Tibial nerve (tissue), 4 donors: ENCODE measurements around the gene EFTUD2. TPM values are rescaled to one million over a fixed set of nuclear protein-coding genes. Genes with fewer than 3 reads are reported as not detected.

Source experiments
- DNase-seq, 2 donors: peaks; one replicate each; pipeline ENCODE4 v3.0.0-alpha.2; 2019; ENCODE audit warnings: low spot score in 2 of 2
- H3K27ac ChIP-seq, 4 donors: fragments of 200-600 bp; sonication (generic) in 3 of 4; one replicate each; pipeline ENCODE4 v1.5.1; 2017 to 2019; ENCODE audit warnings: mild to moderate bottlenecking in 1 of 4
- H3K27me3 ChIP-seq, 2 donors: fragments of 200-600 bp; sonication (generic) in 1 of 2; one replicate each; pipeline versions ENCODE4 v1.5.1 to v1.6.0; 2017 to 2019
- H3K36me3 ChIP-seq, 3 donors: fragments of 200-600 bp; sonication (generic); one replicate each; pipeline ENCODE4 v1.5.1; 2018 to 2019
- H3K4me1 ChIP-seq, 4 donors: fragments of 200-600 bp; sonication (generic) in 3 of 4; one replicate each; pipeline ENCODE4 v1.5.1; 2017 to 2019
- H3K4me3 ChIP-seq, 4 donors: fragments of 200-600 bp; sonication (generic) in 3 of 4; one replicate each; pipeline ENCODE4 v1.5.1; 2017 to 2019; ENCODE audit warnings: mild to moderate bottlenecking in 1 of 4, moderate library complexity in 1 of 4
- H3K9me3 ChIP-seq, 4 donors: fragments of 200-600 bp; sonication (generic) in 3 of 4; one replicate each; pipeline ENCODE4 v1.5.1; 2017 to 2019
- EP300 ChIP-seq, 2 donors: sonication (generic); formaldehyde crosslinking; IDR thresholded peaks; one replicate each; pipeline ENCODE4 v1.6.1; 2017; ENCODE audit warnings: antibody characterized with exemption in 2 of 2, mild to moderate bottlenecking in 1 of 2
- POLR2A ChIP-seq, 2 donors: fragments of 450-650 bp; IDR thresholded peaks; one replicate each; pipeline ENCODE4 v1.6.1; 2017; ENCODE audit warnings: antibody characterized with exemption in 2 of 2, mild to moderate bottlenecking in 2 of 2, moderate library complexity in 2 of 2
- WGBS, 2 donors: methylation state at CpG; one replicate each; pipeline ENCODE4 v1.1.5; 2018; 5-methylcytosine and 5-hydroxymethylcytosine counted together
- total RNA-seq, 4 donors: library from RNA; depleted of rRNA; stranded (reverse); fragments of >200 nt; gene quantifications; one replicate each; pipeline ENCODE4 v1.1.0, GENCODE V29; 2016
- TF ChIP-seq, protein P1 (sequence below), 5 experiments: fragments of 200-600 bp in 3 of 5; fragments of 450-650 bp in 2 of 5; sonication (generic) in 3 of 5; IDR thresholded peaks; one replicate each; pipeline ENCODE4 v1.5.1; 2016 to 2019; ENCODE audit warnings: antibody characterized with exemption in 5 of 5, mild to moderate bottlenecking in 3 of 5, moderate library complexity in 2 of 5

The EFTUD2 gene
- total RNA-seq, 4 donors from 2014 or later: 48.9 to 137 (median 57.0) TPM

DNA sequence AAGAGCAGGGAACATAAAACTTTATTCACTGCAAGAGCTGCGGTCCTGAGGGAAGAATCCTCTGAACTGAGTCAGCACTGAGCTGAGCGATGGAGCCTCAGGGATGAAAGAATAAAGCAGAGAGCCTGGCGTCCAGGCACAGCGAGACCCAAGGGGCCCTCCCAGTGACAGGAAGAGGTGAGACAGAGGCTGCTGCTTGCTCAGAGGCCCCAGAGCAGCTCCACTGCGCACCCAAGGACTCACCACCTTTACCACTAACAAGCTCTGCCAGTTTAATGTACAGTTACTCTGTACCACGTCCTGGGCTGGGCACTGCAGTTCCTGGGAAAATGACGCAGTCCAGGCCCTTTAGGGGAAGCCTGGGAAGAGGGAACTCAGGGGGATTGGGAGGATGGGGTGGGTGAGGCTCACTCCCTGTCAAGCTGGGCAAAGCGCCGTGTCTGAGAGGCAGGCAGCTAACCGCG is 10.5 kb upstream of the EFTUD2 start:
- Histone ChIP-seq H3K27ac (no peak overlapping the region), H3K36me3 (no peaks in the 10 kb centered on the region), H3K9me3 (no peaks in the 10 kb centered on the region), H3K4me3 (no peak overlapping the region), H3K27me3 (peaks cover 0 to 25% of the 10 kb centered on the region in 2 donors), H3K4me1 (peaks cover 0 to 23% (median 8%) of the 10 kb centered on the region in 4 donors)
- no peak for DNase-seq
- 67% methylated on average over 11 of the region's 11 CpGs for WGBS, 2 donors
- TF ChIP-seq POLR2A (IDR thresholded peaks at IDR 0.05) (no peak), EP300 (IDR thresholded peaks at IDR 0.05) (no peak)
- TF ChIP-seq, protein P1, sequence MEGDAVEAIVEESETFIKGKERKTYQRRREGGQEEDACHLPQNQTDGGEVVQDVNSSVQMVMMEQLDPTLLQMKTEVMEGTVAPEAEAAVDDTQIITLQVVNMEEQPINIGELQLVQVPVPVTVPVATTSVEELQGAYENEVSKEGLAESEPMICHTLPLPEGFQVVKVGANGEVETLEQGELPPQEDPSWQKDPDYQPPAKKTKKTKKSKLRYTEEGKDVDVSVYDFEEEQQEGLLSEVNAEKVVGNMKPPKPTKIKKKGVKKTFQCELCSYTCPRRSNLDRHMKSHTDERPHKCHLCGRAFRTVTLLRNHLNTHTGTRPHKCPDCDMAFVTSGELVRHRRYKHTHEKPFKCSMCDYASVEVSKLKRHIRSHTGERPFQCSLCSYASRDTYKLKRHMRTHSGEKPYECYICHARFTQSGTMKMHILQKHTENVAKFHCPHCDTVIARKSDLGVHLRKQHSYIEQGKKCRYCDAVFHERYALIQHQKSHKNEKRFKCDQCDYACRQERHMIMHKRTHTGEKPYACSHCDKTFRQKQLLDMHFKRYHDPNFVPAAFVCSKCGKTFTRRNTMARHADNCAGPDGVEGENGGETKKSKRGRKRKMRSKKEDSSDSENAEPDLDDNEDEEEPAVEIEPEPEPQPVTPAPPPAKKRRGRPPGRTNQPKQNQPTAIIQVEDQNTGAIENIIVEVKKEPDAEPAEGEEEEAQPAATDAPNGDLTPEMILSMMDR (IDR thresholded peaks at IDR 0.05): no peak

DNA sequence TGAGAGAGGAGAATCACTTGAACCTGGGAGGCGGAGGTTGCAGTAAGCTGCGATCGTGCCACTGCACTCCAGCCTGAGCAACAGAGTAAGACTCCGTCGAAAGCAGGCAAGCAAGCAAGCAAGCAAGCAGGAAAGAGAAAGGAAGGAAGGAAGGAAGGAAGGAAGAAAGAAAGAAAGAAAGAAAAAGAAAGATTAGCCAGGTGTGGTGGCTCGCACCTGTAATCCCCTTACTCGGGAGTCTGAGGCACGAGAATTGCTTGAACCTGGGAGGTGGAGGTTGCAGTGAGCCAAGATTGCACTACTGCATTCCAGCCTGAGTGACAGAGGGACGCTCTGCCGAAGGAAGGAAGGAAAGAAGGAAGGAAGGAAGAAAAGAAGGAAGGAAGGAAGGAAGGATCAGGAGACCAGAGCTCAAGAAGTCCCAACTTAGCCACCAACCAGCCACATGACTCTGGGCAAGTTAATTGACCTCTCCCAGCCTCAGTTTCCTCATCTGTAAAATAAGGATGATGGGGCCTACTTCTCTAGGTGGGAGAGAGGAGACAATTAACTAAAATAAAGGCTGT is 9.6 kb upstream of the EFTUD2 start:
- H3K4me3 ChIP-seq: no peak overlapping the region
- DNase-seq: no peak
- WGBS, 2 donors: 87 to 93% methylated on average over 10 of the region's 10 CpGs
- H3K9me3 ChIP-seq: no peaks in the 10 kb centered on the region
- no peak overlapping the region for H3K27ac ChIP-seq
- peaks cover 0 to 16% (median 7%) of the 10 kb centered on the region in 4 donors for H3K4me1 ChIP-seq
- peaks cover 0 to 25% of the 10 kb centered on the region in 2 donors for H3K27me3 ChIP-seq
- no peaks in the 10 kb centered on the region for H3K36me3 ChIP-seq
- TF ChIP-seq, protein P1 (IDR thresholded peaks at IDR 0.05): no peak
- TF ChIP-seq POLR2A (IDR thresholded peaks at IDR 0.05): no peak
- no peak for TF ChIP-seq EP300 (IDR thresholded peaks at IDR 0.05)

DNA sequence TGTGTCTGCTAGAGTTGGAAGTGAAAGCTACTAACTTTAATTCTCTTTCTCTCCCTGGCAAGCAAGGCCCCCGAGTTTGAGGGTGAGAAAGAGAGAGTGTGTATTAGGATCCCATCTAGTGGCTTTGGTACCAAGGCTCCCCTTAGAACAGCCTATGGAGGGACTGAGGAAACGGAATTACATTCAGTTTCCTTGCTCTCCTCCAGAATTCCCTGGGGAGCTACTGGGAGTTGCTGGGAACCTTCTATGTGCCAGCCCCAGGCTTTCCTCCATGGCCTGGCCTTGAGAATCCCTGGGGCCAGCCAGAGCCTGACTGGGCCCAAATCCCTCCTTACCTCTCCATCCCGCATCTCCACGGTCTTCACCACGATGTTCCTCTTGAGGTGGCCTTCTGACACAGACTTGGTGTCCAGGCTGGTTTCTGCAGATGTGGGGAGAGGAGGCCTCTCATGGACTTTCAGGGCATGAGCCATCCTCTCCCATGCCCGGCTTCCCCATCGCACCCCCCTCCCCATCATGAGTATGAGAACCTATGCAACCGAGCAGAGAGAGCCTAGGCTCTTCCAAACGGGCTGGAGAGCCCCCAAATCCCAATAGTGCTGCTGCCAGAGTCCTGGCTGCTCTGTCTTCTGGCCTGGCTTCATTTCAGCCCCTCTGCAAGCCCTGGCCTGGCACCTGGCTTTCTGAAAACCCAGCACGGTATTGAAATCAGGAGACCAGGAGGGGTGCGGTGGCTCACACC is 8.7 kb upstream of the EFTUD2 start:
- H3K4me1 ChIP-seq: peaks cover 0 to 10% (median 7%) of the 10 kb centered on the region in 4 donors
- H3K9me3 ChIP-seq: no peaks in the 10 kb centered on the region
- peaks cover 0 to 21% of the 10 kb centered on the region in 2 donors for H3K27me3 ChIP-seq
- no peak overlapping the region for H3K27ac ChIP-seq
- no peak overlapping the region for H3K4me3 ChIP-seq
- TF ChIP-seq, protein P1 (IDR thresholded peaks at IDR 0.05): no peak
- TF ChIP-seq POLR2A (IDR thresholded peaks at IDR 0.05) (no peak), EP300 (IDR thresholded peaks at IDR 0.05) (no peak)
- no peak for DNase-seq
- 76 to 80% methylated on average over 11 of the region's 11 CpGs for WGBS, 2 donors
- H3K36me3 ChIP-seq: no peaks in the 10 kb centered on the region

GRCh38 chr17:44906763-44907728 is 7.8 kb upstream of the EFTUD2 start:
- H3K4me1 ChIP-seq: peaks cover 0 to 10% (median 7%) of the 10 kb centered on the region in 4 donors
- H3K27ac ChIP-seq: no peak overlapping the region
- no peak overlapping the region for H3K4me3 ChIP-seq
- H3K9me3 ChIP-seq: no peaks in the 10 kb centered on the region
- DNase-seq: no peak
- H3K27me3 ChIP-seq: peaks cover 0 to 13% of the 10 kb centered on the region in 2 donors
- WGBS, 2 donors: 65 to 67% methylated on average over 16 to 18 of the region's 18 CpGs
- TF ChIP-seq POLR2A (IDR thresholded peaks at IDR 0.05): no peak
- TF ChIP-seq EP300 (IDR thresholded peaks at IDR 0.05): no peak
- TF ChIP-seq, protein P1 (IDR thresholded peaks at IDR 0.05): no peak
- no peaks in the 10 kb centered on the region for H3K36me3 ChIP-seq
